Metanephros (tissue), 1 donor: ENCODE measurements around the gene SHPK. TPM values are rescaled to one million over a fixed set of nuclear protein-coding genes. Genes with fewer than 3 reads are reported as not detected.

ENCODE experiments used
- total RNA-seq: library from RNA; depleted of rRNA; stranded (reverse); fragments of >200 nt; gene quantifications from one replicate; pipeline ENCODE4 v1.2.3, GENCODE V29; 2014

SHPK gene
- total RNA-seq, result 22.8 TPM

GRCh38 chr17:3636154-3636907 is at the start of gene SHPK, which contains the start of gene CTNS:
SHPK (minus strand) TSS chr17:3636250; CDS start chr17:3636219, 31 bp downstream.
CTNS (plus strand) TSS chr17:3636760; CDS start chr17:3640207, 3,447 bp downstream.

GRCh38 chr17:3668279-3669084 is 32.4 kb upstream of the SHPK start, which contains the start of the genes EMC6 and TAX1BP3:
EMC6 (plus strand) TSS chr17:3668812; CDS start chr17:3669147, 335 bp downstream.
TAX1BP3 (minus strand) TSS chr17:3668578; CDS start chr17:3668526, 52 bp downstream.

Other genes starting within 250 kb of the SHPK start
- 0.23 TPM for gene OR3A2, start 249.9 kb downstream of the SHPK start, total RNA-seq
- not detected for gene OR1E1, start 237.8 kb downstream of the SHPK start, total RNA-seq
- gene OR3A3, start 224.9 kb downstream of the SHPK start, total RNA-seq, result not detected
- not detected for gene OR1E2, start 202.4 kb downstream of the SHPK start, total RNA-seq
- gene SPATA22, start 164.4 kb downstream of the SHPK start, total RNA-seq, result 0.35 TPM
- 19.1 TPM for gene ASPA, start 160.3 kb downstream of the SHPK start, total RNA-seq
- gene TRPV3, start 78.4 kb downstream of the SHPK start, total RNA-seq, result 0.64 TPM
- 11.6 TPM for gene TRPV1, start 26.8 kb downstream of the SHPK start, total RNA-seq
- 20.3 TPM for gene CTNS, start 510 bp upstream of the SHPK start, total RNA-seq
- gene TAX1BP3, start 32.3 kb upstream of the SHPK start, total RNA-seq, result 77.0 TPM
- 18.6 TPM for gene EMC6, start 32.6 kb upstream of the SHPK start, total RNA-seq
- gene P2RX5, start 59.9 kb upstream of the SHPK start, total RNA-seq, result 5.4 TPM
- 4.2 TPM for gene HASPIN, start 87.7 kb upstream of the SHPK start, total RNA-seq
- gene ITGAE, start 164.9 kb upstream of the SHPK start, total RNA-seq, result 14.5 TPM
- 32.3 TPM for gene NCBP3, start 210.0 kb upstream of the SHPK start, total RNA-seq